Glomerular visceral epithelial cell (primary cell): ENCODE data around the gene EML6.

ENCODE experiments used
- DNase-seq: peaks from one replicate; pipeline ENCODE4 v3.0.0-alpha.2; 2016; ENCODE audit errors: extremely low spot score

EML6 gene

GRCh38 chr2:54757500-54757899 is 34.0 kb downstream of the EML6 start:
- no peak for DNase-seq

GRCh38 chr2:54758951-54759350 is 35.5 kb downstream of the EML6 start:
- DNase-seq, result no peak

DNA sequence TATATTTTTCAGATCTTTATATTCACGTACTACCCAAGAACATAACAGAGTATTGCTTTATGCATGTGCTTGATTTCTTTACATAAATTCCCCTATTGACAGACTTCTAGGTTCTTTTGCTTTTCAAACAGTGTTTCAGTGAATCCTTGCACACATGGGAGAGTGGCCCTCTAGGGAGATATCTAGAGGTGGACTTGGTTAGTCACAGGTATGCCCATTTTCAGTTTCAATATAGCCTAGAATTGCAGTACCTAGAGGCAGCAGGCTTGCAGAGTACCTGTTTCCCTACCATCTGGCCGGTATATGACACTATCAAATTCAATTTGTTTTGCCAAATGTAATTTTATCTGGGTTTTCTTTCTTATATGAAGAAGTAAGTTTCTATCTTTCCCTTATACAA is 36.8 kb downstream of the EML6 start:
- DNase-seq, result no peak

GRCh38 chr2:54763636-54764291 is 40.3 kb downstream of the EML6 start:
- no peak for DNase-seq

GRCh38 chr2:54767921-54768320 is 44.5 kb downstream of the EML6 start:
- DNase-seq, result no peak

DNA sequence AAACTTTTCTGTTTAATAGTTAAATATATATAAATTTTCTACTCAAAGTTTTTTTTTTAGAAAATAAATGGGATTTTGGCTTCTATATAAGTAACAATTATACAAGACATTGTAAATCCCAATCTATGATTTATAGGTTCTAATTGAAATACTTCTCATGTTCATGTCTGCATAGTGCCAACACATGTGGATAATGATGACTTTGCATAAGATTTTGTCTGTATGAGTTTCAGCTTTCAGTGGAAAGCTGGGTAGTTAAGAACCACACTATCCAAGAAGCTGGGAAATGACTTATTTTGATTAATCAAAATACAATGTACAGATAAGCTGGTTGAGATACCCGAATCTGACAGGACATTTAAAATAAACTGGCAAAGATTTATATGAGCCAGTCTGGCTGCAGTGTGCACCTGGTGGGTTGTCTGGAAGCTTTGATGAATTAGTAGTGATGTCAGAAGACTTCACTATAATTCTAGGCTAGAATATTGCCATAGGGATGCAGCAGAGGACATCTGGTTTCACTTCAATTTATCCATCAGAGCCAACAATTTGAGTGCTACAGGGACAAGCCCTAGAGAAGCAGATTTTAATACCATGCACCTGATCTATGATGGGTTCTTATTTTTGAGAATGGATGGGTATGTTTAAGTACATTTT is 45.4 kb downstream of the EML6 start:
- no peak for DNase-seq

- DNase-seq, result no peak
Observed at GRCh38 chr2:54770211-54770610, 46.7 kb downstream of the EML6 start.

DNA sequence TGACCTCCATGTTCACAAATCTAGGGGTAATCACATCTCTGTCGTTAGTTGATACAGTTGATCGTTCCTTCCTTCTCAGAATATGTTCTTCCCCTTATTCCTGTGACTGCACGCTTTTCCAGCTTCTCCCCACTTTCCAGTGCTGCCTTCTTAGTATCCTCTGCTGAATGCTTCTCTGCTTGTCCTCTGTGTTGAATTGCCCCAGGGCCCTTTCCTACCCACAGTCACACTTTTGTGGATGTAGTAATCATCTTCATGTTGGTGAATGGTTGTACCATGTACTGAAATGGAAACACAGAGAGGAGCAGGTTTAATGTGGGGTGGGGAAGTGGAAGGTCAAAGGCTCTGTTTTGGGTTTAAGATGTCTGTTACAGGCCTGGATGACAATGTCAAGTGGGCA is 47.2 kb downstream of the EML6 start:
- no peak for DNase-seq

- DNase-seq, result no peak
Observed at GRCh38 chr2:54771166-54771885, 47.9 kb downstream of the EML6 start.

DNA sequence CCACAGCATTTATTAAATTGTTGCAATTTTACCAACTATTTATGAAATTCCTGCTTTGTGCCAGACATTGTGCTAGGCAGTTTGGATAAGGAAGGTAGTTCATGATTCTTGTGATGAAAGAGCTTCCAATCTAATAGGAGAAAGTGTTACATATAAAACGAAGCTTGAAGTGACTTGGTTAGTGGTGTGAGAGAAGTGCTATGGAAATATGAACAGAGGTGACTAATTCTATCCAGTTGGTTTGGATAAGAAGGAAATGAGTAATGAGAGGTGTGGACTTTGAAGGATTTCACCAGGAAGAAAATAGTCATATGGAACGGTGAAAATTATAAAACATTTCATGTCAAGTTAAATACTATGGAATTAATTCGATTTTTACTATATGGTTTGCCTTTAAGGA is 48.6 kb downstream of the EML6 start:
- peak; percentile 23 for DNase-seq

DNA sequence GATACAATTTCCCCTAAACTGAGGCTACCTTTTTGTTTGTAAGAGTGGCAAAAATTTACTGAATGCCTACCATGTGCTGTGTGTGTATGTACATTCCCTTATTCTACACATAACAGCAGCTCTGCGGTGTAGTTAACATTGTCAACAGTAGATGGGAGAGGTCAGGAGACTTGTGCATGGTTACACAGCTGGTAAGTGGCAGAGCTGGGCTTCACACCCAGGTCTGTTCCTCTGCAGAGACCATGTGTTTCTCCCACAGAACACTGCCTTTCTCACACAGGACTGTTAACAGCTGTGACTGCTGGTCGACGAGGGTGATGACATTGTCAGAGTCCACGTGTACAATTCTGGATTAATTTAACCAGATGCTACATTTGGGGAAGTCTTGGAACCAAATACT is 49.1 kb downstream of the EML6 start:
- no peak for DNase-seq

DNA sequence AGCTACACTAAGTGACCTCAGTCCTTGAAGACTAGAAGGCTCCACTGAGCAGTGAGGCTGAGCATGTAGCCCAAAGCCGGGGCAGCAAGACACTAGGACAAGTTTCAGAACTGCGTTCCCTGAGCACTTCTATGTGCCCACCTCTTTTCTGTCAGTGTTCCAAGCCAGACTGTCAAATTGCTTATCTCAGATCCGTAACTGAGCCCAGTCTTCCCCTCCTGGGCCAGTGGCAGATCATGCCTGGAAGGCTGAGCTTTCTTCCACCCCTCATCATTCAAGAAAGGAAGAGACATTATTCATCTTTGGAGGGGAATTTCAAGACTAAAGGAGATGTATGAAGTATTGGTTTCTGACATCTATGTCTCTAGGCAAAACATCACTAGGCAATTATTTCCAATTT is 49.8 kb downstream of the EML6 start:
- no peak for DNase-seq

DNA sequence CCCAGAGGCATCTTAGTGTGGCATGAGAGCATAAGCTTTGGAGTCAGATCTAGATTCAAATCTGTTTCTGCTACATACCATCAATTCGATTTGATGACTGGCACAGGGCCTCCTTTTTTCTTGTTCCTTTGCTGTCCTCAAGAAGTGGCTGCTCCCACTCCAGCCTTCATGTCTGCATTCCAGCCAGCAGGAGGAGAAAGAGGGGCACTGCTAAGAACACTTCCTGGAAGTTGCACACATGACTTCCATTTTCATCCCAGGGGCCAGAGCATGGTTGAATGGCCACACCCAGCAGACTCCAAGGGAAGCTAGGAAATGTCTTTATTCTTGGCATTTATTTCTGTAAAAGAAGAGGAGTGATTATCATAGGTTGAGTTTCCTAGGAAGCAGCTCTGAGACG is 50.4 kb downstream of the EML6 start:
- DNase-seq, result no peak

- DNase-seq, result no peak
Observed at GRCh38 chr2:54775710-54776109, 52.2 kb downstream of the EML6 start.

DNA sequence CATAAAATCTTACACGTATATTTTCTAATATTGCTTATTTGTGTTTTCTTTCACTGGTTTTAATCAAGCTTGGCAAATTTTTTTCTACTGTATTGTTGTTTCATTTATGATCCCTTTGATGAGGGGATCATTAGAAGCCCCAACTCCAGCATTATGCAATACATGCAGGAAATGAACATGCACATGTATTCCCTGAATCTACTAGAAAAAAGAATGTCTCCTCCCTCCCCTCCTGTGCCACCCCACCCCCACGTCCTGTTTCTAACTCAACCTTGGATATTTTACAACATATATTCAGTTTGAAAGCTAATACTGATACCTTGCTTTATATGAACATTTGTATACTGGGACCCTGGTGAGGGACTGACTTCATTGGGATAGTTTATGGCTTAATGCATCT is 53.0 kb downstream of the EML6 start:
- DNase-seq, result no peak

- DNase-seq, result no peak
Observed at GRCh38 chr2:54783349-54783748, 59.9 kb downstream of the EML6 start.

- no peak for DNase-seq
Observed at GRCh38 chr2:54787270-54787669, 63.8 kb downstream of the EML6 start.

- DNase-seq, result no peak
Observed at GRCh38 chr2:54787755-54788366, 64.4 kb downstream of the EML6 start.

GRCh38 chr2:54789878-54790277 is 66.4 kb downstream of the EML6 start:
- DNase-seq, result no peak

DNA sequence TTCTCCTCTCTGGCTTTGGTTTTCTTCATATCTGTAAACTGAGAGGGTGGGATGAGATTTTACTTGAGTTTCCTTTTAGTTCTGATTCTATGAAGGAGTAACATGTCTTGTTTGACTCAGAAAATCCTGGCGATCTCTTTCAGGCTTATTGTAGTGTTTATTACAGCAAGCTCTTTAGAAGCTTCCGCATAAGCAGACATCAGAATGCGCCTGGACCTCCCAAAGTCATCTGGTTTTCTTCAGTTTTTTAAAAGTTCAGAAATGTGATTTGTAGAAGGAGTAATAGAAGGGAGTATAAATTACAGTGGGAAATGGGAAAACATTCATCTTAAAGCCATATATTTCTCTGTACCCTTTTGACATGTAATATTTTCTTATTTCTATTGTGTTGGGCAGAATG is 68.4 kb downstream of the EML6 start:
- DNase-seq, result no peak

DNA sequence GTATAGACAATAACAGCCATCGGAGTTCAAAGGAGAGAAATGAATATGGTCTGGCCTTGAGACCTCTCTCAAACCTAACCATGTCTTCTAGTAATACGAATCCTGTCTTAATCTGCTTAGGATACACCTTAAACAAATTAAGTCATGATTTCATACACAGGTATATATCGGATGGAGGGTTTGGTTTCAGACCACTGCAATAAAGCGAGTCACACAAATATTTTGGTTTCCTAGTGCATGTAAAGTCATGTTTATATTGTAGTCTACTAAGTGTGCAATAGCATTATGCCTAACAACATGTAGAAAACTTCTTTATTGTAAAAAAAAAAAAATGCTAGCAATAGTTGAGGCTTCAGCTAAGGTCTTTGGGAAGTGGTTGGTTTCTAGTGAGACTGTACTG is 73.8 kb downstream of the EML6 start:
- no peak for DNase-seq

GRCh38 chr2:54801352-54801751 is 77.9 kb downstream of the EML6 start:
- no peak for DNase-seq
